HepG2 (cell line): ENCODE measurements around the gene ADGRE3. TPM values are rescaled to one million over a fixed set of nuclear protein-coding genes. Genes with fewer than 3 reads are reported as not detected.

Experiments
- ESRRA ChIP-seq: sonication (generic); formaldehyde crosslinking; IDR thresholded peaks from 2 replicates; pipeline ENCODE4 v1.5.1; 2020; ENCODE audit warnings: mild to moderate bottlenecking, low read depth, missing genetic modification reagents
- HNRNPL ChIP-seq: fragments of 200-400 bp; formaldehyde crosslinking; IDR thresholded peaks from 2 replicates; pipeline ENCODE4 v1.6.1; 2017; ENCODE audit warnings: mild to moderate bottlenecking, low read depth, low read length
- IKZF5 ChIP-seq: IDR thresholded peaks from 2 replicates; pipeline ENCODE4 v1.6.1; 2018; ENCODE audit warnings: missing genetic modification reagents, mild to moderate bottlenecking, missing compliant biosample characterization
- MYNN ChIP-seq: sonication (generic); formaldehyde crosslinking; IDR thresholded peaks from 2 replicates; pipeline ENCODE4 v1.4.0; 2020; ENCODE audit warnings: mild to moderate bottlenecking, low read depth, missing genetic modification reagents
- NBN ChIP-seq: fragments of 450-650 bp; conservative IDR thresholded peaks from 2 replicates; pipeline ENCODE4 v1.6.1; 2017
- NCOA1 ChIP-seq: sonication (generic); formaldehyde crosslinking; IDR thresholded peaks from 2 replicates; pipeline ENCODE4 v1.9.0; 2021; ENCODE audit warnings: missing genetic modification reagents
- NCOA2 ChIP-seq: sonication (generic); formaldehyde crosslinking; IDR thresholded peaks from 2 replicates; pipeline ENCODE4 v1.8.0; 2022; ENCODE audit warnings: inconsistent platforms
- NCOA5 ChIP-seq: sonication (generic); formaldehyde crosslinking; IDR thresholded peaks from 2 replicates; pipeline ENCODE4 v1.4.0; 2020; ENCODE audit warnings: missing genetic modification reagents
- NFE2L2 ChIP-seq: fragments of 150-350 bp; IDR thresholded peaks from 2 replicates; pipeline ENCODE4 v1.6.1; 2014; ENCODE audit warnings: low read length
- NFYB ChIP-seq: sonication (generic); formaldehyde crosslinking; IDR thresholded peaks from 2 replicates; pipeline ENCODE4 v1.4.0; 2020; ENCODE audit warnings: missing genetic modification reagents
- RFXANK ChIP-seq: IDR thresholded peaks from 2 replicates; pipeline ENCODE4 v1.6.1; 2016
- SMARCE1 ChIP-seq: fragments of 450-650 bp; IDR thresholded peaks from 2 replicates; pipeline ENCODE4 v1.6.1; 2017; ENCODE audit warnings: borderline replicate concordance
- SMYD3 ChIP-seq: sonication (generic); formaldehyde crosslinking; IDR thresholded peaks from 2 replicates; pipeline ENCODE4 v1.8.1; 2023; ENCODE audit warnings: mild to moderate bottlenecking, missing genetic modification reagents
- SOX5 ChIP-seq: IDR thresholded peaks from 2 replicates; pipeline ENCODE4 v1.6.1; 2016; ENCODE audit warnings: borderline replicate concordance
- YEATS2 ChIP-seq: sonication (generic); formaldehyde crosslinking; IDR thresholded peaks from 2 replicates; pipeline ENCODE4 v1.4.0; 2020; ENCODE audit warnings: missing genetic modification reagents, borderline replicate concordance
- ZFP37 ChIP-seq: sonication (generic); formaldehyde crosslinking; IDR thresholded peaks from 2 replicates; pipeline ENCODE4 v1.4.0; 2020; ENCODE audit warnings: missing genetic modification reagents, borderline replicate concordance
- ZNF101 ChIP-seq: sonication (generic); formaldehyde crosslinking; IDR thresholded peaks from 2 replicates; pipeline ENCODE4 v1.4.0; 2020; ENCODE audit warnings: mild to moderate bottlenecking, low read depth, missing genetic modification reagents, borderline replicate concordance
- ZNF235 ChIP-seq: sonication (generic); formaldehyde crosslinking; IDR thresholded peaks from 2 replicates; pipeline ENCODE4 v1.8.1; 2023; ENCODE audit warnings: mild to moderate bottlenecking, missing genetic modification reagents, borderline replicate concordance
- ZNF34 ChIP-seq: sonication (generic); formaldehyde crosslinking; IDR thresholded peaks from 2 replicates; pipeline ENCODE4 v1.4.0; 2020; ENCODE audit warnings: mild to moderate bottlenecking, missing genetic modification reagents, borderline replicate concordance
- ZNF589 ChIP-seq: sonication (generic); formaldehyde crosslinking; conservative IDR thresholded peaks from 2 replicates; pipeline ENCODE4 v1.8.0; 2022; ENCODE audit warnings: mild to moderate bottlenecking, moderate library complexity, missing genetic modification reagents
- ZNF850 ChIP-seq: sonication (generic); formaldehyde crosslinking; conservative IDR thresholded peaks from 2 replicates; pipeline ENCODE4 v1.9.0; 2021; ENCODE audit warnings: mild to moderate bottlenecking, missing genetic modification reagents
- ZSCAN12 ChIP-seq: sonication (generic); formaldehyde crosslinking; IDR thresholded peaks from 2 replicates; pipeline ENCODE4 v1.9.0; 2021; ENCODE audit warnings: mild to moderate bottlenecking, missing genetic modification reagents
- polyA plus RNA-seq, 8 experiments: library from polyadenylated mRNA; depleted of rRNA in 3 of 8; stranded (reverse) in 7 of 8; unstranded in 1 of 8; fragments of >200 nt; fragmentation: Illumina TruSeq in 4 of 8; extraction: Trizol in 4 of 8; gene quantifications; 2 replicates each; pipeline versions ENCODE4 v1.2.1 to v1.2.3, GENCODE V29; 2011 to 2016; ENCODE audit warnings: low read depth in 4 of 8, missing spikeins in 1 of 8, mixed read lengths in 1 of 8; ENCODE audit not compliant: insufficient read depth in 1 of 8
- total RNA-seq, 5 experiments: library from RNA; depleted of rRNA; stranded (reverse); fragments of >200 nt; fragmentation: Illumina TruSeq; extraction: Trizol; gene quantifications; 2 replicates each; pipeline ENCODE4 v1.2.3, GENCODE V29; 2016; ENCODE audit warnings: low read depth in 1 of 5
- TF ChIP-seq, protein P1 (sequence below): sonication (generic); formaldehyde crosslinking; IDR thresholded peaks from 2 replicates; pipeline ENCODE4 v1.8.0; 2022; ENCODE audit warnings: missing genetic modification reagents, low read depth, mild to moderate bottlenecking, borderline replicate concordance
- TF ChIP-seq, protein P2 (sequence below): sonication (generic); formaldehyde crosslinking; IDR thresholded peaks from 2 replicates; pipeline ENCODE4 v1.5.0; 2020; ENCODE audit warnings: missing genetic modification reagents
- TF ChIP-seq, protein P3 (sequence below), 2 experiments: sonication (generic) in 1 of 2; formaldehyde crosslinking in 1 of 2; IDR thresholded peaks; 2 replicates each; pipeline versions ENCODE4 v1.4.0 to v1.6.1; 2018 to 2020; ENCODE audit warnings: missing genetic modification reagents in 2 of 2, borderline replicate concordance in 1 of 2, low read depth in 1 of 2, mild to moderate bottlenecking in 1 of 2, missing biosample characterization in 1 of 2

Gene ADGRE3
- total and polyA plus RNA-seq, 2 of the 13 experiments (the other 11 are each of a cell fraction or from before 2014, with no cell fraction given): not detected

GRCh38 chr19:14571695-14572490 is 102.8 kb downstream of the ADGRE3 start, which contains the start of gene NDUFB7 (continued):
- TF ChIP-seq ZNF589 (CRISPR knock-in tag): 0 out of 2 replicates have a peak, but pooled peaks have one; percentile 67
- no peak for TF ChIP-seq NCOA5 (CRISPR knock-in tag)
- no peak for TF ChIP-seq RFXANK
- TF ChIP-seq, protein P1, sequence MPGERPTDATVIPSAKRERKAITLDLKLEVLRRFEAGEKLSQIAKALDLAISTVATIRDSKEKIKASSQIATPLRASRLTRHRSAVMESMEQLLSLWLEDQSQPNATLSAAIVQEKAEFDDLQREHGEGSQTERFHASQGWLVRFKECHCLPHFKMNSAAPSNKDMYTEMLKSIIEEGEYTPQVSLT: no peak; the same call in 1 of the 2 replicates
- peak; percentile 62; the same call in 1 of the 2 replicates for TF ChIP-seq MYNN (CRISPR knock-in tag)
- peak; percentile 98 for TF ChIP-seq YEATS2
- no peak for TF ChIP-seq ZSCAN12 (CRISPR knock-in tag)
- TF ChIP-seq, protein P2, sequence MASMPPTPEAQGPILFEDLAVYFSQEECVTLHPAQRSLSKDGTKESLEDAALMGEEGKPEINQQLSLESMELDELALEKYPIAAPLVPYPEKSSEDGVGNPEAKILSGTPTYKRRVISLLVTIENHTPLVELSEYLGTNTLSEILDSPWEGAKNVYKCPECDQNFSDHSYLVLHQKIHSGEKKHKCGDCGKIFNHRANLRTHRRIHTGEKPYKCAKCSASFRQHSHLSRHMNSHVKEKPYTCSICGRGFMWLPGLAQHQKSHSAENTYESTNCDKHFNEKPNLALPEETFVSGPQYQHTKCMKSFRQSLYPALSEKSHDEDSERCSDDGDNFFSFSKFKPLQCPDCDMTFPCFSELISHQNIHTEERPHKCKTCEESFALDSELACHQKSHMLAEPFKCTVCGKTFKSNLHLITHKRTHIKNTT (CRISPR knock-in tag): no peak
- 0 out of 2 replicates have a peak, but pooled peaks have one; percentile 37 for TF ChIP-seq ZNF101 (CRISPR knock-in tag)
- TF ChIP-seq HNRNPL: peak; percentile 59; the same call in 1 of the 2 replicates
- no peak for TF ChIP-seq NFE2L2
- peak; percentile 66 for TF ChIP-seq NCOA2 (CRISPR knock-in tag)
- peak; percentile 81 for TF ChIP-seq ESRRA (CRISPR knock-in tag)
- TF ChIP-seq NFYB (CRISPR knock-in tag): 0 out of 2 replicates have a peak, but pooled peaks have one; percentile 14
- TF ChIP-seq ZNF850 (CRISPR knock-in tag): no peak
- TF ChIP-seq NBN: no peak
- no peak for TF ChIP-seq SMARCE1
- no peak for TF ChIP-seq NCOA1 (CRISPR knock-in tag)
- no peak for TF ChIP-seq ZNF235 (CRISPR knock-in tag)
- peak; percentile 92; the same call in 1 of the 2 replicates for TF ChIP-seq IKZF5 (CRISPR knock-in tag)
- TF ChIP-seq, protein P3, sequence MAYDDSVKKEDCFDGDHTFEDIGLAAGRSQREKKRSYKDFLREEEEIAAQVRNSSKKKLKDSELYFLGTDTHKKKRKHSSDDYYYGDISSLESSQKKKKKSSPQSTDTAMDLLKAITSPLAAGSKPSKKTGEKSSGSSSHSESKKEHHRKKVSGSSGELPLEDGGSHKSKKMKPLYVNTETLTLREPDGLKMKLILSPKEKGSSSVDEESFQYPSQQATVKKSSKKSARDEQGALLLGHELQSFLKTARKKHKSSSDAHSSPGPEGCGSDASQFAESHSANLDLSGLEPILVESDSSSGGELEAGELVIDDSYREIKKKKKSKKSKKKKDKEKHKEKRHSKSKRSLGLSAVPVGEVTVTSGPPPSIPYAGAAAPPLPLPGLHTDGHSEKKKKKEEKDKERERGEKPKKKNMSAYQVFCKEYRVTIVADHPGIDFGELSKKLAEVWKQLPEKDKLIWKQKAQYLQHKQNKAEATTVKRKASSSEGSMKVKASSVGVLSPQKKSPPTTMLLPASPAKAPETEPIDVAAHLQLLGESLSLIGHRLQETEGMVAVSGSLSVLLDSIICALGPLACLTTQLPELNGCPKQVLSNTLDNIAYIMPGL (CRISPR knock-in tag; IDR thresholded peaks at IDR 0.05; ENCODE audit: borderline replicate concordance in 1 of 2, low read depth in 1 of 2): peak; percentile 94
- TF ChIP-seq ZNF34: no peak
- no peak for TF ChIP-seq ZFP37 (CRISPR knock-in tag)
- no peak for TF ChIP-seq SMYD3 (CRISPR knock-in tag)
- no peak; the same call in 1 of the 2 replicates for TF ChIP-seq SOX5 (CRISPR knock-in tag)
